ENCODE measurements around the gene MAP2K5.

The MAP2K5 gene

DNA sequence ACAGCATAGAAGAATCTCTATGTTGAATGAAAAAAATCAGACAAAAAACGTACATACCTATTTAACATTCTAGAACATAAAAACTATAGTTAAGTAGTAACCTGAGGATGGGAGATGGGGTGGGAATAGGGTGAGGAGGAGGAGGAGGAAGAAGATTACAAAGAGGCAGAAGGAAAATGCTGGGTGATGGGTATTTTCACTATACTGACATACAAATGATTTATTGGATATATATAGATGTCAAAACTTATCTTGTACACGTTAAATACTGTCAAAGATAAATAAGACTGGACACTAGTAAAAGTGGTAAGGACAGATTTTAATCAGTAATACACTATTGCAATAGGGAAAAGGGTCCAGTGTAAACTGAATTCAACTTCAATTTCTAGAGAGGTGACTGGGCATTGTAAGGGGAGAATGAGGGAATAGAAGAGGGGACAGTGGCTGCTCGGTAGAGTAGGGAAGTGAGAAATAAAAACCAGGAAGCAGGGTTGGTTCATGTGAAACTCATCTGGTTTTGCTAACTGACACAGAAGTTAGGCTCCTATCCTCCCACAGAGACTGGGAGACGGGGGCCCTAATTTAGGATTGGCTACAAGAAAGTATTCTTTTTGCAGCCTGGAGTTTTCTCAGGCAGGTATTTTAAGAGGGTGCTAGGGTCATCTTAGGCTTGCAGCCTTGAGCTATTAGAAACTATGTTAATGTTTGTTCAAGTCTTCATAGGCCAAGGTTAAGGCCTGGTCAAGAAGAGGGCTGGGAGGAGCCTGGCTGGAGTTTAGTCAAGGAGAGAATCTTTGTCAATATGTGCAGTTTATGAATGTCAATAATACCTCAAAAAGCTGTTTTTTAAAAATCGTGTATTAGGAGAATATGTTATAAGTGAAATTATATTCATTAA, 36.6 kb upstream of the MAP2K5 start:
- TF ChIP-seq, protein P1, sequence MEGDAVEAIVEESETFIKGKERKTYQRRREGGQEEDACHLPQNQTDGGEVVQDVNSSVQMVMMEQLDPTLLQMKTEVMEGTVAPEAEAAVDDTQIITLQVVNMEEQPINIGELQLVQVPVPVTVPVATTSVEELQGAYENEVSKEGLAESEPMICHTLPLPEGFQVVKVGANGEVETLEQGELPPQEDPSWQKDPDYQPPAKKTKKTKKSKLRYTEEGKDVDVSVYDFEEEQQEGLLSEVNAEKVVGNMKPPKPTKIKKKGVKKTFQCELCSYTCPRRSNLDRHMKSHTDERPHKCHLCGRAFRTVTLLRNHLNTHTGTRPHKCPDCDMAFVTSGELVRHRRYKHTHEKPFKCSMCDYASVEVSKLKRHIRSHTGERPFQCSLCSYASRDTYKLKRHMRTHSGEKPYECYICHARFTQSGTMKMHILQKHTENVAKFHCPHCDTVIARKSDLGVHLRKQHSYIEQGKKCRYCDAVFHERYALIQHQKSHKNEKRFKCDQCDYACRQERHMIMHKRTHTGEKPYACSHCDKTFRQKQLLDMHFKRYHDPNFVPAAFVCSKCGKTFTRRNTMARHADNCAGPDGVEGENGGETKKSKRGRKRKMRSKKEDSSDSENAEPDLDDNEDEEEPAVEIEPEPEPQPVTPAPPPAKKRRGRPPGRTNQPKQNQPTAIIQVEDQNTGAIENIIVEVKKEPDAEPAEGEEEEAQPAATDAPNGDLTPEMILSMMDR (IDR thresholded peaks at IDR 0.05; ENCODE audit: low read depth, low read length), result no peak
- no peak overlapping the region for H3K4me3 ChIP-seq (ENCODE audit: low read depth, low read length)

DNA sequence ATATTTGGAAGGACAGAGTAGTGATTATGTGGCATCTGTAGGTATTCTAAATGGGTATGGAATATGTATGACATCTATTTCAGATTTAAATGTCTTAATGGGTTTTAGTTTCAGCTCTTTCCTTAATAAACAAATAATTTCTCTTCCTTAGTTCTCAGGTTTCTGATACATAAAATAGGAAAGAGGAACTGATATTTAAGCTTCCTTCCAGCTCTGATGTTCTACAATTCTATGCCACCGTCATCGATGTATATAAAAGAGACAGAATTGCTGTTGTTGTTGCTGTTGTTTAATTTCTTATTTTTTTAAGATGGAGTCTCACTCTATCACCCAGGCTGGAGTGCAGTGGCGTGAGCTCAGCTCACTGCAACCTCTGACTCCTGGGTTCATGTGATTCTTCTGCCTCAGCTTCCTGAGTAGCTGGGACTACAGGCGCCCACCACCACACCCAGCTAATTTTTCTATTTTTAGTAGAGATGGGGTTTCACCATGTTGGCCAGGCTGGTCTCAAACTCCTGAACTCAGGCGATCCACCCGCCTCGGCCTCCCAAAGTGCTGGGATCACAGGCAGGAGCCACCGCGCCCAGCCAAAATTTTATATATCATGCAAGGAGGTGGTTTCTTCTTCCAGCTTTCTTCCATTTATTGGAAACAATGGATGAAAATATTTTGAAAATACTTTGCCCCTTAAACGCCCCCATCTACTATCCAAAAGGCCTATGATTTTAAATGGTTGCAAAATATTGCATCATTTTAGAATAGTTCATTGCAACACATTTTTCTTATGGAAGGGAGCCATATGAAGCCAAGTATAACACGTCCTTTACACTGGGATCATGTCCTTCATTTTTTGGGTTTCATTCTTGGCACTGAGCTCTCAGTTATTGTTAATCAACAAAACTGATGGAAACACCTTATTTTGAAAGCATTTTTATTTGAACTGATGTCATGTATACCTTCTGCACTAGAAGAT, 35.4 kb upstream of the MAP2K5 start:
- TF ChIP-seq, protein P1 (IDR thresholded peaks at IDR 0.05; ENCODE audit: low read depth, low read length), result no peak
- H3K4me3 ChIP-seq (ENCODE audit: low read depth, low read length), result no peak overlapping the region

DNA sequence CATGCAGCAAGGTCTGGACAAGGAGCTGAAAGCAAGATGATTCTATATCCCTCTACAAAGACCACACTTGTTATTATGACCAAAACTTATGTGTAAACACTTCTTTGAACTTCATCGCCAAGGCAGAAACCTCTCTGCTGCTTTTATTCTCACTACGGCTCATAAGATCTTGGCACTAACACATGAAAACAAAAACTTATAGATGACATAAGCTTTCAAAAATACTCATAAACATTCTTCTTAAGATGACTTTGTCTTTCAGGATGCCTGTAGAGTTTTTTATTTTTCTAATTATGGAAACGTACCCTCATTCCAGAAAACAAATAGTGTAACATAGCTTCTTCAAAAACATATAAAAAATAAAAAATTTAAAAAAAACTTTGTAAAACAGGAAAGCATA, 34.1 kb upstream of the MAP2K5 start:
- no peak overlapping the region for H3K4me3 ChIP-seq (ENCODE audit: low read depth, low read length)
- TF ChIP-seq, protein P1 (IDR thresholded peaks at IDR 0.05; ENCODE audit: low read depth, low read length), result no peak

DNA sequence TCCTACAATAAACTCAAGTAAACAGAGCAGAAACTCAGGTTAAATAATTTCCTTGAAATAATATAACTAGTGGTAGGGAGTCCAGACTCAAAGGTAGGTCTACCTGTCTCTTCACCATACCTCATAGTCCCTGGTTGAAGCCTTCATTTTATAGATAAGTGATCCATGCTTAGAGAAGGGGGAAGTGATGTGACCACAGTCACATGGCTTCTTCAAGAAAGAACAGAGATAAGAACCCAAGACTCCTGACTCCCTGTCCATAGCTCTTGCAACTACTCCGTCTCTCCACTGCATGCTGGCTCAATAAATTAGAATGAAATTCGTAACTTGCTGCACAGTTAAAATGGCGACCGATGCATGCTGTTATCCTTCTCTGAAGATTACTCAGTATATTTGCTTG, 32.6 kb upstream of the MAP2K5 start:
- H3K4me3 ChIP-seq (ENCODE audit: low read depth, low read length), result no peak overlapping the region
- TF ChIP-seq, protein P1 (IDR thresholded peaks at IDR 0.05; ENCODE audit: low read depth, low read length), result no peak

DNA sequence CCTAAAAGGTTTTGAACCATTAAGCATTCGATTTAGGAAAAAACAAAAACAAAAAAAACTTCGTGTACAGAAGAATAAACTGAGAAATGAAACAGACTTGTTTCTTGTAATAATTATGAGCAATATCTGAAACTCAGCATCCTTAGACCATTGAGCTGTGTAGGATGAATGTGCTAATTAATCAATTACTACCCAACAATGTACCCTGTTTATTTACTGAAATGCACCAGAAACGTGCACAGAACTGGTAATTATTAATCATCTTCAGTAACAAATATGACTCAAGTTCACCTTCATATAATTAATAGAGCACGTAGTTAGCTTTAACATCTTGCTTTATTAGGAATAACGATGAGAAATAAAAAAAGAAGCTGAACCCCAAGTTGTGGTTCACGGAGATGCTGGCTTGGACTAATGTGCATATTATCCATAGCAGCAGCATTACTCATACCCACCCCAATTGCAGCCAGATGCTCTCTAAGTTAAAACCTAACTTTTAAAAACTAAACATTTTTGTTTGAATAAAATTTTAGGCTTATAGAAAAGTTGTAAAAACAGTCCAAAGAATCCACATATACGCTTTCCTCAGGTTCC, 31.8 kb upstream of the MAP2K5 start:
- TF ChIP-seq, protein P1 (IDR thresholded peaks at IDR 0.05; ENCODE audit: low read depth, low read length), result no peak
- H3K4me3 ChIP-seq (ENCODE audit: low read depth, low read length), result no peak overlapping the region

DNA sequence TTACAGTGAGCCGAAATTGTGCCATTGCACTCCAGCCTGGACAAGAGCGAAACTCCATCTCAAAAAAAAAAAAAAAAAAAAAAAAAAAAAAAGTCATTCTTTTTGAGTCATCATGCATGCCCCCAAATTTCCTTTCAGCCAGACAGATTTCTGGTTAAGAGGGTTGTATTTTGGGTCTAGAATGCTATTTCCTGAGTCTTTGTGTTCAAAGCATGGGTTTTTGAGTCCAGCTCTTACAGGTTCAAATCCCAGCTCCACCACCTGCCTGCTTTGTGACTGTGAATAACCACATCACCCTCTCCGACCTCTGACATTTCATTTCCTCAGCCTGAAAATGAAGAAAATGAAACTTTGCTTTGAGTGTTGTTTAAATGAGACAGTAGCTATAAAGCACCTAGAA, 30.9 kb upstream of the MAP2K5 start:
- TF ChIP-seq, protein P1 (IDR thresholded peaks at IDR 0.05; ENCODE audit: low read depth, low read length), result no peak
- no peak overlapping the region for H3K4me3 ChIP-seq (ENCODE audit: low read depth, low read length)

Measured in WI38 (cell line).